T47D (cell line): Measurements from ENCODE around the gene PTPN1.
"Not testable (repeated sequence)": the region's sequence is repeated elsewhere in the genome, so short reads cannot be mapped to it uniquely, and the experiment has no call there.

ENCODE experiments used
- DNase-seq, 2 experiments: peaks; one replicate each; pipeline versions ENCODE4 v3.0.0 to v3.0.0-alpha.2; 2011 to 2012; ENCODE audit warnings: low read depth in 1 of 2, low spot score in 1 of 2
- JUND ChIP-seq: IDR thresholded peaks from 2 replicates; pipeline ENCODE4 v1.6.1; 2012; ENCODE audit warnings: low read depth
- in situ Hi-C: cut with HindIII; loops from 2 replicates; pipeline ENCODE4 v1.10.0; 2016; ENCODE audit warnings: low sequenced_read_pairs, low pct_unique_long_range_greater_than_20kb

PTPN1 gene

DNA sequence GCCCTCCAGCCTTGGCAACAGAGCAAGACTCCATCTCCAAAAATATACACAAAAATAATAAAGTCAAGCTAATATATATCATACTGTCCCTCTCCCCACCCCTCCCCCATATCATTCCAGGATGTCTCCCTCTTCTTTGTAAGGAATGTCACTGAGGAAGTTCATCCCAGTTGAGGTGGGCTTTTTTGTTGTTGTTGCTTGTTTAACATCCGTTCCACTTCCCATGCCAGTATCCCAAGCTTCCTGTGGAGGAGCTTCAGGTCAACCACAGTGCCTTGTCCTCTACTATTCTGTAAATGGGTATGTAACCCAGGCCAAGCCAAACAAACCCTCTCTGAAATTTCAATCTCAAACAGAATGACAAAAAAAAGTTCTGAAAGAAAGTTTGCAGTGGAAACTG is 19.0 kb upstream of the PTPN1 start:
- in situ Hi-C loops = no loop called here
- DNase-seq = no peak
- TF ChIP-seq JUND = no peak

GRCh38 chr20:50491926-50492634 is 18.1 kb upstream of the PTPN1 start:
- in situ Hi-C loops = no loop called here
- TF ChIP-seq JUND = no peak
- DNase-seq = no peak

GRCh38 chr20:50493881-50494253 is 16.3 kb upstream of the PTPN1 start:
- TF ChIP-seq JUND = no peak
- no peak for DNase-seq
- in situ Hi-C loops = no loop called here

GRCh38 chr20:50494428-50494827 is 15.8 kb upstream of the PTPN1 start:
- in situ Hi-C loops = no loop called here
- no peak for TF ChIP-seq JUND
- DNase-seq = no peak

DNA sequence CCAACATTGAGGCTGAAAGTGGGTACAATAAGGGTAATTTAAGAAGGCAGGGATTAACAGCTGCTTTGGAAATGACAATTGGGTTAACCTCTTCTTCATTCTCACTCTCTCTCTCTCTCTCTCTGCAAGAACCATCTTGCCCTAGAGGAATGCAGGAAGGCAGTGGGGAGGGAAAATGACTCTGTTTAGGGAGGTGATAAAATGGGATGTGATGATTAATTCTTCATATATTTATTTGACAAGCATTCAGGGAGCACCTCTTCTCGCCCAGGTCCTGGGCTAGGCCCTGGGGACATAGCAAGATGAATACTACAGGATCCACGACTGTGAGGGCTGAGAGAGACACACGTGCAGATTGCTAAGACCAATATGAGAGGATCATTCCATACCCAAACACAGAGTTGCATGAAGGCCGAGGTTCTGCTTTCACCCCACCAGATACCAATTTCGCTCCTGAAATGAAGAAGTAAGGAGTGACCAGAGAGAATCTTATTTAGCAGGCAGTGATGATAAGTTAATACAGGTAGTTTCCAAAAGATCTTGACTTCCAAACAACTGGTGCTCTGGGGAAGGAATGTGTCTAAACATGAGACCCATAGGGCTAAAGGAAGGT is 13.3 kb upstream of the PTPN1 start:
- TF ChIP-seq JUND = no peak
- DNase-seq = no peak
- in situ Hi-C loops = no loop called here

DNA sequence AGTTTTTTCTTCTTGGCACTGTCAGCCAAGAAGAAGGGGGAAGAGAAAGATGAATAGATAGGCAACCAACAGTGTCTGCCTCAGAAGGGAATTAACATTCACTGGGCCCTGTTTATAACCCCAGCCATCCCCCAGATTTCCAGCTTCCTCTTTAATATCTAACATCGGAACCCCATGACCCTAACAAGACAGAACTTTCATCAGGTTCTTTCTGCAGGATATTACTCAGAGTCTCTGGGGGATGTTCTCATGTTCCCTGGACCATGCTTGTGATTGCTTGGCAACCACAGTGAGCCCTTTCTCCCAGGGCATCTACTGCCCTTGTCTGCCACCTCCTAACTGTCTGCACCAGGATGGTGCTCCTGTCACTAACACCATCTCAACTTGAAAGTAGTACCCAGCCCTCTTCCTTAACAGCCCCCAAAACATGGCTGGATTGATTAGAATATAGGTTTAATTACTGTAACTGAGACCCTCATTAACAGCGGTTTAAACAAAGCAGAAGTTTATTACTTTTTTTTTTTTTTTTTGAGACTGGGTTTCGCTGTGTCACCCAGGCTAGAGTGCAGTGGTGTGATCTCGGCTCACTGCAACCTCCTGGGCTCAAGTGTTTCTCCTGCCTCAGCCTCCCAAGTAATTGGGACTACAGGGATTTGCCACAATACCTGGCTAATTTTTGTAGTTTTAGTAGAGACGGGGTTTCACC is 12.0 kb upstream of the PTPN1 start:
- no peak for TF ChIP-seq JUND
- in situ Hi-C loops = no loop called here
- no peak for DNase-seq

- in situ Hi-C loops = no loop called here
- no peak for DNase-seq
- TF ChIP-seq JUND = no peak
These were observed 10.2 kb upstream of the PTPN1 start for GRCh38 chr20:50499938-50500337.

DNA sequence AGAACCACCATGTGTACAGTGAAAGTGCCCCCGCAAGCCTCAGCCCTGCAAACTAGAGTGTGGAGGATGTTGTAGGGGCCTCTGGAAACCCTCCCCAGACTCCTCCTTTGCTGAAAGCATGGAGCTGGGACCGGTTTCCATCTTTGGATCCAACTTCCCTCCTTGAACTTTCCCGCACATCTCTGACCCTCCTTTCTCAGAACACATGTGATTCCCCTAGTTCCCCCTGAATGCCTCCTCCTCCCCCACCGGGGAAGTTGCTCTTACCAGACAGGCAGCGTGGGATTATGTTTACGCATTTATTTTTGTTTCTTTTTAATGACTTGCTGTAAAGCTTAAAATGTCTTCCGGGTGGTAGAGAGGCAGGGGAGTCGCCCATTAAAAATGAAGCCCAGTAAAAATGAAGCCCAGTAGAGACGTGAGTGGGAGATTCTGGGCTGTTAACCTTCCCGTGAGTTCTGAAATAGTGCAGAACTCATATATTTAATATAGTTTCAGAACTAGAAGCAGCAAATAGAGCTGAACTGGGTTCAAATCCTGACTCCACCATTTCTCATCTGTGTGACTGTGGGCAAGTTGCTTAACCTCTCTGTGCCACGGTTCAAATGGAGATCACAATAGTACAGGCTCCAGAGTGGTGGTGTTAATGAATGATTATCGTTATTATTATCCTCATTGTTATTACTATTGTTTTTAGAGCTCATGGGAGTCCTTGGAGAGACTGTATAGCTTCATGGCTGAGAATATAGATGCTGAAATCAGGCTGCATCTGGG is 8.0 kb upstream of the PTPN1 start:
- TF ChIP-seq JUND = no peak
- in situ Hi-C loops = no loop called here
- no peak for DNase-seq

DNA sequence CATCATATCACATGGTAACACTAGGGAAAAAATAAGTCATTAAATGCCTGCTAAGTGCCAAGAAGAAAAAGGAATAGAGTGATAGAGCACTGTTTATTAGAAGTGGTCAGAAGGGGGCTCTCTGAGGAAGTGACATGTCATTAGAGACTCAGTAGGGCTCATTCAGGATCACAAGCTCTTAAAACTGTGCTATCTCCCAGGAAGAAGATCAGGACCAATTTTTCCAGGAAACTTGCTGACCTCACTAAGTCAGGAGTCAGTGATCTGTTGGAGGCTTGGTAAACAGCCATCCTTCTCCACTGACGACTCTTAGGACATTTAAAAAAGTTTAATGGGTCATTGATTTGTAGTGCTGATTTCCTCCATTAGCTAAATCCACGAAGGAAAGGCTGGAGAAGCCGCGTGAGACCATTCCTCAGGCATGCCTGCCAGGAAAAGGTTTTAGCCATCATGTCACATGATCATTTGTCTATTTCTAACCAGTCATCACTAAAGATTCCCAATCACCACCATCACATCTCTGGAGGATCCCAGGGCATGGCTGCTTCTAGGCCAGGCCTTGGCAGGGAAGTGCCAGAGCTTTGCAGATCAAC is 5.9 kb upstream of the PTPN1 start:
- no peak for DNase-seq
- in situ Hi-C loops = no loop called here
- no peak for TF ChIP-seq JUND

DNA sequence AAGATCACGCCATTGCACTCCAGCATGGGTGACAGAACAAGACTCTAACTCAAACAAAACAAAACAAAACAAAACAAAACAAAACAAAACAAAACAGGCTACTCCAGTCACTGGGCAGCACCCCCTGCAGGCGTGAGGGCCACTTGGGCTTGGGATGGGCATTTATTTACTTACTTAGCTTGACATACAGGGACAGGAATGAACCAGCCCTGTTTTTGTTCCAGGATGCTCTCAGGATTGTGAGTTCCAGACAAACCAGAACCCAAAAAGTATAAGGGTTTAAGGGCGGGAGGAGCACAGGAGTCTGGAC is 4.0 kb upstream of the PTPN1 start:
- peak in 1 of 2 experiments; percentile 62 for DNase-seq
- in situ Hi-C loops = no loop called here
- TF ChIP-seq JUND = no peak

- DNase-seq, in situ Hi-C loops: not testable (repeated sequence)
These were observed 2.4 kb upstream of the PTPN1 start for GRCh38 chr20:50507745-50508144.

GRCh38 chr20:50508171-50508755 is 1.9 kb upstream of the PTPN1 start:
- peak in 1 of 2 experiments; percentile 59 for DNase-seq
- TF ChIP-seq JUND = no peak
- in situ Hi-C loops = no loop called here
